ENCODE measurements around the gene GSX2.
"Not testable (repeated sequence)": the region's sequence is repeated elsewhere in the genome, so short reads cannot be mapped to it uniquely, and the experiment has no call there.

GSX2 gene

GRCh38 chr4:54118850-54119589 lies 19.1 kb downstream of the GSX2 start:
- DNase-seq (ENCODE audit: insufficient read length, low spot score) (no peak), FAIRE-seq (no peak)
- TF ChIP-seq POLR2AphosphoS5 (IDR thresholded peaks at IDR 0.05; ENCODE audit: low read depth, low read length) (no peak), POU2F2 (IDR thresholded peaks at IDR 0.05; ENCODE audit: low read depth, low read length) (no peak), PAX5 (IDR thresholded peaks at IDR 0.05; ENCODE audit: insufficient read depth, low read length, severe bottlenecking) (no peak), TAF1 (IDR thresholded peaks at IDR 0.05; ENCODE audit: low read depth, low read length) (no peak), POLR2A (IDR thresholded peaks at IDR 0.05; ENCODE audit: low read depth, low read length) (no peak), SPI1 (IDR thresholded peaks at IDR 0.05; ENCODE audit: low read depth, low read length) (no peak)

DNA sequence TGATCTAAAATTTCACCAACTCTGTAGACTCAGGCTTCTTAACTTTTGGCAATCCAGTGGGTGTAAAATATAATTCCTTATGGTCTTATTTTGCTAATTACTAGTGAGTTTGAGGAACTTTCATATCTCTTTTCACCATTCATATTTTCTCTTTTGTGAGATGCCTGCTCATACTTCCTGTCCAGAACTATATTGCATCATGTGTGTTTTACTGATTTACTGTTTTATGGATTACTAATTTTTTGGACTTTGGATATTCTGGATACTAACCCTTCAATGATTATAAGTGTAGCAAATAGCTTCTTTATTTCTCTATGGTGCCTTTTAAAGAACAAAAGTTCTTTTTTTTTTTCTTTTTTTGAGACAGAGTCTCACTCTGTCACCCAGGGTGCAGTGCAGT lies 20.6 kb downstream of the GSX2 start:
- no peak for TF ChIP-seq POLR2AphosphoS5 (IDR thresholded peaks at IDR 0.05; ENCODE audit: low read depth, low read length)
- TF ChIP-seq SPI1 (IDR thresholded peaks at IDR 0.05; ENCODE audit: low read depth, low read length): no peak
- no peak for TF ChIP-seq POLR2A (IDR thresholded peaks at IDR 0.05; ENCODE audit: low read depth, low read length)
- no peak for TF ChIP-seq TAF1 (IDR thresholded peaks at IDR 0.05; ENCODE audit: low read depth, low read length)
- no peak for TF ChIP-seq PAX5 (IDR thresholded peaks at IDR 0.05; ENCODE audit: insufficient read depth, low read length, severe bottlenecking)
- TF ChIP-seq POU2F2 (IDR thresholded peaks at IDR 0.05; ENCODE audit: low read depth, low read length): no peak
- FAIRE-seq (no peak), DNase-seq (ENCODE audit: insufficient read length, low spot score) (no peak)

DNA sequence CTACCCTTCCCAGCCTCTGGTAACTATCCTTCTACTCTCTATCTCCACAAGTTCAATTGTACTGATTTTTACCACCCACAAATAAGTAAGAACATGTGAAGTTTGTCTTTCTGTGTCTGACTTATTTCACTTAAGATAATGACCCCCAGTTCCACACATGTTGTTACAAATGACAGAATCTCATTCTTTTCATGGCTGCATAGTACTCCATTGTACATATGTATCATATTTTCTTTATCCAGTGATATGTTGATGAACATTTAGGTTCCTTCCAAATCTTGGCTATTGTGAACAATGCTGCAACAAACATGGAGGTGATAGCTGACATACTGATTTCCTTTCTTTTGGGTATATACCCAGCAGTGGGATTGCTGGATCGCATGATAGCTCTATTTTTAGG lies 27.7 kb downstream of the GSX2 start:
- FAIRE-seq: no peak
- TF ChIP-seq POU2F2 (IDR thresholded peaks at IDR 0.05; ENCODE audit: low read depth, low read length) (no peak), POLR2AphosphoS5 (IDR thresholded peaks at IDR 0.05; ENCODE audit: low read depth, low read length) (no peak), SPI1 (IDR thresholded peaks at IDR 0.05; ENCODE audit: low read depth, low read length) (no peak), TAF1 (IDR thresholded peaks at IDR 0.05; ENCODE audit: low read depth, low read length) (no peak), PAX5 (IDR thresholded peaks at IDR 0.05; ENCODE audit: insufficient read depth, low read length, severe bottlenecking) (no peak), POLR2A (IDR thresholded peaks at IDR 0.05; ENCODE audit: low read depth, low read length) (no peak)
- DNase-seq (ENCODE audit: insufficient read length, low spot score): no peak

GRCh38 chr4:54128694-54129093 lies 28.7 kb downstream of the GSX2 start:
- not testable (repeated sequence) for FAIRE-seq

DNA sequence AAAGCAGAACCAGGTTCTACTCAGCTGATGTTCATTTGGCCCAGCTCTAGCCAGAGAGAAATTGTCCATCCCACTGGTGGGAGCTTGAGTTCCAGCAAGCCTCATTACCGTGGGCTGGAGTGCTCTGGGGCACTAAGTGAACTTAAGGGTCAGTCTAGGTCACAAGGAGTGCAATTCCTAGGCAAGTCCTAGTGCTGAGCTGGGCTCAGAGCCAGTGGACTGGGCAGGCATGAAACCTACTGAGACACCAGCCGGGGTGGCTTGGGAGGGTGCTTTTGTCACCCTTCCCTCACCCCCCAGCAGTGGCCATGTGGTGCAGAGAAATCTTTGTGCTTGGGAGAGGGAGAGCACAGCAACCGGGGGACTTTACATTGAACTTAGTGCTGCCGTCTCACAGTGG lies 39.4 kb downstream of the GSX2 start:
- FAIRE-seq (no peak), DNase-seq (ENCODE audit: insufficient read length, low spot score) (no peak)
- no peak for TF ChIP-seq PAX5 (IDR thresholded peaks at IDR 0.05; ENCODE audit: insufficient read depth, low read length, severe bottlenecking)
- TF ChIP-seq POLR2AphosphoS5 (IDR thresholded peaks at IDR 0.05; ENCODE audit: low read depth, low read length): no peak
- no peak for TF ChIP-seq TAF1 (IDR thresholded peaks at IDR 0.05; ENCODE audit: low read depth, low read length)
- TF ChIP-seq POU2F2 (IDR thresholded peaks at IDR 0.05; ENCODE audit: low read depth, low read length): no peak
- TF ChIP-seq POLR2A (IDR thresholded peaks at IDR 0.05; ENCODE audit: low read depth, low read length): no peak
- no peak for TF ChIP-seq SPI1 (IDR thresholded peaks at IDR 0.05; ENCODE audit: low read depth, low read length)

More at GRCh38 chr4:54128694-54129093, 28.7 kb downstream of the GSX2 start:
- DNase-seq (ENCODE audit: insufficient read length, low spot score): not testable (repeated sequence)

DNA sequence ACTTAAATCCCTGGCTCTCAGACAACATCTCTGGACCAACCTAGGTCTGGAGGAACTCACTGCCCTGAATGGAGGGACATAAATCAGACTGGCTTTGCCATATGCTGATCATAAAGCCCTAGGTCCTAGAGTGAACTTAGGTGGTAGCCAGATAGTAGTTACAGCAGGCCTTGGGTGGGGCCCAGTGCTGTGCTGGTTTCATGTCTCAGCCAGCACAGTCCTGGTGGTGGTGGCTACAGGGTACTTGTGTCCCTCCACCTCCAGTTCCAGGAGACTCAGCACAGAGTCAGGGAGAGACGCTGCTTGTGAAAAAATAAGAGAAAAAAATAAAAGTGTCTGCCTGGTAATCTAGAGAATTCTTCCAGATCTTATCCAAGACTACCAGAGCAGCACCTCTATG lies 40.3 kb downstream of the GSX2 start:
- TF ChIP-seq TAF1 (IDR thresholded peaks at IDR 0.05; ENCODE audit: low read depth, low read length) (no peak), PAX5 (IDR thresholded peaks at IDR 0.05; ENCODE audit: insufficient read depth, low read length, severe bottlenecking) (no peak), POLR2AphosphoS5 (IDR thresholded peaks at IDR 0.05; ENCODE audit: low read depth, low read length) (no peak), POU2F2 (IDR thresholded peaks at IDR 0.05; ENCODE audit: low read depth, low read length) (no peak), SPI1 (IDR thresholded peaks at IDR 0.05; ENCODE audit: low read depth, low read length) (no peak), POLR2A (IDR thresholded peaks at IDR 0.05; ENCODE audit: low read depth, low read length) (no peak)
- no peak for DNase-seq (ENCODE audit: insufficient read length, low spot score)
- FAIRE-seq: no peak

GRCh38 chr4:54144199-54144598 lies 44.2 kb downstream of the GSX2 start:
- DNase-seq (ENCODE audit: insufficient read length, low spot score) (no peak), FAIRE-seq (no peak)

GRCh38 chr4:54144661-54145171 lies 44.8 kb downstream of the GSX2 start:
- TF ChIP-seq POLR2A (IDR thresholded peaks at IDR 0.05; ENCODE audit: low read depth, low read length) (no peak), TAF1 (IDR thresholded peaks at IDR 0.05; ENCODE audit: low read depth, low read length) (no peak), POU2F2 (IDR thresholded peaks at IDR 0.05; ENCODE audit: low read depth, low read length) (no peak), POLR2AphosphoS5 (IDR thresholded peaks at IDR 0.05; ENCODE audit: low read depth, low read length) (no peak), PAX5 (IDR thresholded peaks at IDR 0.05; ENCODE audit: insufficient read depth, low read length, severe bottlenecking) (no peak), SPI1 (IDR thresholded peaks at IDR 0.05; ENCODE audit: low read depth, low read length) (no peak)
- no peak for FAIRE-seq
- no peak for DNase-seq (ENCODE audit: insufficient read length, low spot score)

More at GRCh38 chr4:54144199-54144598, 44.2 kb downstream of the GSX2 start:
- no peak for TF ChIP-seq SPI1 (IDR thresholded peaks at IDR 0.05; ENCODE audit: low read depth, low read length)
- TF ChIP-seq POLR2AphosphoS5 (IDR thresholded peaks at IDR 0.05; ENCODE audit: low read depth, low read length): no peak
- no peak for TF ChIP-seq POLR2A (IDR thresholded peaks at IDR 0.05; ENCODE audit: low read depth, low read length)
- no peak for TF ChIP-seq POU2F2 (IDR thresholded peaks at IDR 0.05; ENCODE audit: low read depth, low read length)
- TF ChIP-seq TAF1 (IDR thresholded peaks at IDR 0.05; ENCODE audit: low read depth, low read length): no peak
- no peak for TF ChIP-seq PAX5 (IDR thresholded peaks at IDR 0.05; ENCODE audit: insufficient read depth, low read length, severe bottlenecking)

GRCh38 chr4:54146139-54146538 lies 46.2 kb downstream of the GSX2 start:
- no peak for FAIRE-seq
- TF ChIP-seq POLR2AphosphoS5 (IDR thresholded peaks at IDR 0.05; ENCODE audit: low read depth, low read length): no peak
- TF ChIP-seq PAX5 (IDR thresholded peaks at IDR 0.05; ENCODE audit: insufficient read depth, low read length, severe bottlenecking): no peak
- TF ChIP-seq POU2F2 (IDR thresholded peaks at IDR 0.05; ENCODE audit: low read depth, low read length): no peak
- no peak for TF ChIP-seq POLR2A (IDR thresholded peaks at IDR 0.05; ENCODE audit: low read depth, low read length)
- TF ChIP-seq TAF1 (IDR thresholded peaks at IDR 0.05; ENCODE audit: low read depth, low read length): no peak
- TF ChIP-seq SPI1 (IDR thresholded peaks at IDR 0.05; ENCODE audit: low read depth, low read length): no peak

GRCh38 chr4:54149323-54149722 lies 49.4 kb downstream of the GSX2 start:
- FAIRE-seq (no peak), DNase-seq (ENCODE audit: insufficient read length, low spot score) (no peak)
- no peak for TF ChIP-seq POU2F2 (IDR thresholded peaks at IDR 0.05; ENCODE audit: low read depth, low read length)
- no peak for TF ChIP-seq POLR2A (IDR thresholded peaks at IDR 0.05; ENCODE audit: low read depth, low read length)

More at GRCh38 chr4:54146139-54146538, 46.2 kb downstream of the GSX2 start:
- DNase-seq (ENCODE audit: insufficient read length, low spot score): no peak
